DMS114 treated with DMSO at 0.1 percent for 48 hours (cell line): Measurements from ENCODE around the gene GIPC1.

Source experiments
- DNase-seq: peaks from one replicate; lab custom pipeline; 2025; ENCODE audit not compliant: unreplicated experiment; lab: John Stamatoyannopoulos, UW

Gene GIPC1

DNA sequence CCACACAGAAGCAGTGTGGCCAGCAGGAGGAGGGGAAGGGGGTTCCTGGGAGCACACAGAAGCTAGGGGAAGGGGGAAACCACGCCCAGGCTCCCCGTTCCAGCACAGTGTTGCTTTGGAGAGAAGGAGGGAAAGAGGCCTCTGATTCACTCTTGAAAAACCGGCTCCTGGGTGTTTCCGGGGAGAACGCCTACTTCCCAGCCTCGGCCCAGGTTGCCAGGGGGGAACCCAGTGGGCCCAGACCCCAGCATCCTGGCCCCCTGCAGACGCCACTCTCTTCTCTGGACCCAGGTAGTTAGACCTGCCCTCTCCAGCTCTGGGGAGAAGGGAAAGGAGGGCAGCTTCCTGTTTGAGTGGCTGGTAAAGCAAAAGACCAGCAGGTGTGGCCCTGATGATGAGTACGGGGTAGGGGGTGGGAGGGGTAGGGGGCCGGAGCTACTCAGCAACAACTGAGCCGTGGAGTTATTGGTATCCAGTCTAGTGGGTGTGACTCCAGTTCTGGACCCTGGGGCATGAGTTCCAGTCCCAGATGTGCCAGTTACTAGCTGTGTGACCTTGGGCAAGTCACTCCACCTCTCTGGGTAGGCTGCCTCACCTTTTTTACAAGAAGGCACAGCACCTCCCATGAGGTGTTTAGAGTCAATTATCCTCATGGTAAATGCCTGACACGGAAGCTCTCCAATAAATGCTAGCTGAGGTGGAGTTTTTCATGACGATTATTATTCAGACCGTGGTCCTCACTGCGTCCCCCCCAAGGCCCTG lies 836 bp downstream of the GIPC1 start:
- no peak for DNase-seq

GRCh38 chr19:14494411-14494810 lies 1.5 kb downstream of the GIPC1 start:
- no peak for DNase-seq

DNA sequence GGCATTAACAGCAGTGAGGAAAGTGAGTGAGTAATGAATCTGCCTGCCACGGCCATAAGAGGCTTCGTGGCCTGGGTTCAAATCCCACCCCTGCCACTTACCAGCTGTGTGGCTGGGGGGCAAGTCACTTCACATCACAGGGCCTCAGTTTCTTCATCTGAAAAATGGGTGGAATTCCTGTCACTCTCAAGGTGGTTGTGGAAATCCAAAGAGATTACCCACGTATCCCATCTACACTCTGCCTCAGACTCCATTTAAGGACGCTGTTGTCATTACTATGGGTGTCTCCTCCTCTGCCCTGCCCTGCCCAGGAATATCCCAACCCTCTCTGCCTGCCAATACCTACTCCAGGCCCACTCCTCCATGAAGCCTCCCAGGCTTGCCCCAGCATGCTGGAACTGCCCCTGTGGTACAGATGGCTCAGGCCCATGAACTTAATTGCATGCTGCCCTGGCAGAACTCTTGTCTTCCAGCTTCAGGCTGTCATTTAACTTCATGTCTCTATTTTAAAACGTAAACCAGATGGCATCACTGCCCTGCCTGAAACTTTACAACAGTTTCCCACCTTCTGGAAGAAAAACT lies 3.1 kb downstream of the GIPC1 start:
- no peak for DNase-seq

DNA sequence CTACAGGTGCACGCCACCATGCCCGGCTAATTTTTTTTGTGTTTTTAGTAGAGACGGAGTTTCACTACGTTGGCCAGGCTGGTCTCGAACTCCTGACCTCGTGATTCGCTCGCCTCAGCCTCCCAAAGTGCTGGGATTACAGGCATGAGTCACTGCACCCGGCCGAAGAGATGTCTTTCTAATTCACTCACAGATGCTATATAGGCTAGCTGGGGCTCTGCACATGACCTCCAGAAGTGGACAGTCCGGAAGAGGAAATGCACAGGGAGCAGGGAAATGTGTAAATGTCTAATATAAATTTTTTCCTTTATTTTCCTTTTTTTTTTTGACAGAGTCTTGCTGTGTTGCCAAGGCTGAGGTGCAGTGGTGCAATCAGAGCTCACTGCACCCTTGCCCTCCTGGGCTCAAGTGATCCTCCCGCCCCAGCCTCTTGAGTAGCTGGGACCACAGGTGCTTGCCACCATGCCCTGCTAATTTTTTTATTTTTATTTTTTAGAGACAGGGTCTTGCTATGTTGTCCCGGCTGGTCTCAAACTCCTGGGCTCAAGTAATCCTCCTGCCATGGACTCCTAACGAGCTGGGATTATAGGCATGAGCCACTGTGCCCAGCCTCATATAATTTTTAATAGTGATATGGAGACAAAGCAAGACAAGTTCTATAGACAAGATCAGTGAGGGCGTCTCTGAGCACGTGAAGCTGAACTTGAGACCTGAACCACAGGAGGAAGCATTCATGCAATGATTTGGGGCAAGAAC lies 8.4 kb downstream of the GIPC1 start:
- DNase-seq = no peak

- no peak for DNase-seq
Measured at GRCh38 chr19:14482172-14482941, 13.6 kb downstream of the GIPC1 start.

DNA sequence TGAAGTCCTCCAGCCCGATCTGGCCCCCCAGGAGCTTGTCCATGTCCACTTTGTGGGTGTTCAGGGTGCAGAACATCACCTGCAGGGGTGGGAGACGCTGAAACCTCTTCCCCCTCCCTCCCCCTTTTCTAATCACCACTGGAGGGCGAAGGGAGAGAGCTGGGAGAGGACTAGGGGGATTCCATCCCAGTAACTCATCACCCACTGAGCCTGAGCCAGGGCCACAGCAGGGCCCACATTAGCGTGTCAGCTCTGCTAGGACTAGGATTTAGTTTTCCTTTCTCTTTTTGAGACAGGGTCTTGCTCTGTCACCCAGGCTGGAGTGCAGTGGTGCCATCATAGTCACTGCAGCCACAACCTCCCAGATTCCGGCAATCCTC lies 15.2 kb downstream of the GIPC1 start:
- no peak for DNase-seq

DNA sequence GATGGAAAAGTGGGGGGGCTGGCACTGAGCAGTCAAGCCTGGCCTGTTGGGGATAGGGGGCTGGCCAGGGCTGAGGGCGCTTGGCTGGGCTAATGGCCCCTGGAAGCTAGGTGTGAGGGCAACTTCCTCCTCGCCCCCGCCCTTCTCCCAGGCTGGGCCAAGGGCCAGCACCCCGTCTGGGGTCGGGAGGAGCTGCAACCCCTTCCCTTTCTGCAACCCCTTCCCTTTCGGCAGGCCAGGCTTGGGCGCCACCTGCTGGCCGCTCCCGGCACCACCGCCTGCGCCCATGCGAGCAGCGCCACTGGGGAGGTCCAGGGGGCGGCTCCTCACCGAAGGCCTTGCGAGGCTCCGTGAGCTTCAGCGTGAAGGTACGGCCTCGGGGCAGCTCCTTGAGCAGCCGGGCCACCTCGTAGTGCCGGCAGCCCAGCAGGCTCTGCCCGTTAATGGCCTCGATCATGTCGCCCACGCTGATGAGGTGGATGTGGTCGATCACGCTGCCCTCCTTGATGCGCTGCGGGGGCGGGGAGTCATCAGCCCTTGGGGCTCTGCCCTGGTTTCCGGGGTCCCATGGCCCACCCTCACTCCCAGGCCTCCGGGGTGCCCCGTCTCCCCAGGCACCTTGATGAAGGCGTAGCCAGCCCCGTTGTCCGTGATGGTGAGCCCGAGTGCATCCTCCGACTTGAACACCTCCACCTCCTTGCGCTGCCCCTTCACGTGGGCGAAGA lies 15.8 kb downstream of the GIPC1 start:
- no peak for DNase-seq

- no peak for DNase-seq
Measured at GRCh38 chr19:14479309-14479974, 16.5 kb downstream of the GIPC1 start.

GRCh38 chr19:14478113-14478545 lies 17.8 kb downstream of the GIPC1 start:
- no peak for DNase-seq

DNA sequence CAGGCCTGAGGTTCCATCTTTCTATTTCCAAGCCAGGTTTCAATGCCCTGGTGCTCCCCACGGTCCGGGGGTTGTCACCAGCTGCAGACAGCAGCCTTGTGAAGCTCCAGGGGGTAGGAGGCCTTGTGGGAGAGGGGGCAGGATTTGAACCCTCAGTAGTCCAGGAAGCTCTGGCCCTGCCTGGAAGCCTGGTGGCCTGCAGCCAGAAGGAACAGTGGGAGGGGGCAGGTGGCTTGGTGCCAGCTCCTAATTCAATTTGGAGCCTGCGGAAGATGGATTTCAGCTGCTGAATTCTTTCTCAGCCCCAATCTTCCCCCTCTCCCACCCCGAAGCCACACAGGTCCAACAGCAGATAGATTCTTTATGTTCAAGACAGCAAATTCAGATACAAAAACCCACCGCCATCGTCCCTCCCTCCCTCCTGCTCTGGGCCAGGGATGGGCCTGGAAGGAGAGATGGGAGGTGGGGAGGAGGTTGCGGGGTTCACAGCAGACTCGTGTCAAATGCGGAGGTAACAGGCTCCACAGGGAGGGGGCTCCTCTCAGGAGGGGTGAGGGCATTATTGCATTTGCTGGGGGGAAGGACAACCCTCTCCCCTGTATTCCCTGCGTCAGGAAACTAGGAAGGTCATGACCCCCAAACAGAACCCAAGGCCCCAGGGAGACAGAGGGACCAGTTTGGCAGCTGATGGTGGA lies 18.4 kb downstream of the GIPC1 start:
- DNase-seq = no peak

- no peak for DNase-seq
Measured at GRCh38 chr19:14476673-14477401, 19.1 kb downstream of the GIPC1 start.

DNA sequence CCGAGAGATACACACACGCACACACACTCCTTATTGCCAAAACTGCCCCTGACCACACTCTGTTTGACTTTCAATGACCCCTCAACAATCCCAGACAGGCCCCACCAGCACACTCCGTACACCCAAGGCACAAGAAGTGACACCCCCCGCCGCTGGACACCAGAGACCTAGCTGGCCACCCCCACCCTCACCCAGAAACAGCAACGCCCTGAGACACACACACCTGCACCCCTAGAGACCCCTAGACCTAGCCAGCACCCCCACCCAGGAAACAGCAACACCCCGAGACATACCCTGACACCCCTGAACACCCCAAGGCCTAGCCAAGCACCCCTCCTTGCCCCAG lies 19.6 kb downstream of the GIPC1 start:
- DNase-seq = no peak

- DNase-seq = no peak
Measured at GRCh38 chr19:14475251-14476073, 20.5 kb downstream of the GIPC1 start, which contains the start of gene PTGER1. TSS of gene PTGER1 (minus strand) at chr19:14475354. CDS start at chr19:14474320, 1,034 bp downstream.

DNA sequence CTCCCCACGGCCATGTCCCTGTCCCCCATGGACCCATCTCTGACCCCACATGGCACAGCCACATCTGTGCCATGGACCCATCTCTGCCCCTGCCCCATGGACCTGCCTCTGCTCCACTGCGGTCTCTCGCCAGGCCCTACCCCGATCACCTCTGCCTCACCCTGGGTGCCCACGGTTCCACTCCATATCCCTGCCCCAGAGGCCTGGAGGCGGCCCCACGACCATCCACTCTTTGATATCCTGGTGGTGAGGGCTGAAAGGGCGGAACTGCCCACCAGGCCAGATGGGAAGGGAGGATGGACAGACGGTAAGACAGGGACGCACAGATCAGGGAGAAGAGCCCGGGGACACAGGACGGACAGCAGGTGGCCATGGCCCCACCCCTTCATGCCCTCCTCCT lies 21.1 kb downstream of the GIPC1 start:
- no peak for DNase-seq

GRCh38 chr19:14473978-14474578 lies 21.8 kb downstream of the GIPC1 start:
- no peak for DNase-seq

GRCh38 chr19:14473073-14473977 lies 22.6 kb downstream of the GIPC1 start:
- no peak for DNase-seq
